Measurements from ENCODE around the gene ZNF521.

The ZNF521 gene

DNA sequence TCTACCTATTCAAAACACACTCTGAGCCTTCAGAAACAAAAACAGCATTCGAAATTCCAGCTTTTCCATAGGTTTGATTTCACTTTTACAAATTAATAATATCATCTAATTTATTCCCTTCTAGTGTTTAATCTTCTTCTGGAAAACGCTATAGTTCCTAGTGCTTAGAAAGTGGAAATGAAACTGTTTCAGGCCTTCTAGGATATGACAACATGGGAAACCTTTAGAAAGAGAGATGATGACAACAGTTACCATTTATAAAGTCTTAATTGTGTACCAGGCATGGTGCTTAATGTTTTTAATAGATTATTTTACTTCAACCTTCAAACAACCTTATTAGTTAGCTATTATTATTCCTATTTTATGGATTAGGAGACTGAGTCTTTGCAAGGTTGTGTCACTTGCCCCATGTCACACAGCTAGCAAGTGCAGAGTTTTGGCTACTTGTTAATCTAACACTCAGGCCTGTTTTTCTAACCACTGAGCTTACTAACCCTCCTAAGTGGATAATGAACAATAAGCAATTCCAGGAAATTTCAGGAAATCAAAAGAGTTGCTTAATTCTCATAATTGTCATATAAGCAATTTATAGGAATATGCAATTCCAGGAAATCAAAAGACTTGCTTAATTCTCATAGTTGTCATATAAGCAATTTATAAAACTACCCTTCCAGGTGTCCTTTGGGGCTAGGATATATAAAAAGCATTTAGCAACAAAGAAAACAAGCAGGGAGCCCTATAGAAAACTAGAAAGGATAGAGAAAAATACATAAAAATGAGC, 206.0 kb downstream of the ZNF521 start:
- DNase-seq (no peak), ATAC-seq (replicated peaks) (no peak)
- no peaks in the 10 kb centered on the region for H3K36me3 Mint-ChIP-seq
- H3K4me1 Mint-ChIP-seq: no peaks in the 10 kb centered on the region
- no peak overlapping the region for H3K4me3 Mint-ChIP-seq
- no peak overlapping the region for H3K27ac Mint-ChIP-seq
- no peaks in the 10 kb centered on the region for H3K9me3 Mint-ChIP-seq
- peaks cover 0 to 2% of the 10 kb centered on the region in 2 donors for H3K27me3 Mint-ChIP-seq

DNA sequence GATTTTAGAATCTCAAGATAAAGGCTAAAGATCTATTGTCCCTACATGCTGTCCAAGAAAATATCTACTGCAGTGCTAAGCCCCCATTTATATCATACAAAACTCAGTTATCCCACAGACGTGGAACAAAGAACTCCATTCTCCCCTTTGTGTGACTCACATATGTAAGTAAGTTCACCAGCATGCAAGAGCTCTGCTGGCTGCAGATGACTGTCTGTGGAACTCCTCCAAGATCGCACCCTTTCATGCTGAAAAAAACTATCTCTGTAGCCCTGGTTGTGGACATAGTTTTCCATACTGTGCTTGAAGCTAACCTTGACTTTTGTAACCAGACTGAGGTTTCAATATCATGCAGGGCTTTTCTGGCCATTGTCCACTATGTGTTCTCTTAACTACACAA, 207.1 kb downstream of the ZNF521 start:
- H3K4me1 Mint-ChIP-seq: no peaks in the 10 kb centered on the region
- H3K27ac Mint-ChIP-seq: no peak overlapping the region
- no peaks in the 10 kb centered on the region for H3K36me3 Mint-ChIP-seq
- H3K9me3 Mint-ChIP-seq: no peaks in the 10 kb centered on the region
- H3K4me3 Mint-ChIP-seq: no peak overlapping the region
- H3K27me3 Mint-ChIP-seq: no peaks in the 10 kb centered on the region
- no peak for DNase-seq
- ATAC-seq (replicated peaks): no peak

DNA sequence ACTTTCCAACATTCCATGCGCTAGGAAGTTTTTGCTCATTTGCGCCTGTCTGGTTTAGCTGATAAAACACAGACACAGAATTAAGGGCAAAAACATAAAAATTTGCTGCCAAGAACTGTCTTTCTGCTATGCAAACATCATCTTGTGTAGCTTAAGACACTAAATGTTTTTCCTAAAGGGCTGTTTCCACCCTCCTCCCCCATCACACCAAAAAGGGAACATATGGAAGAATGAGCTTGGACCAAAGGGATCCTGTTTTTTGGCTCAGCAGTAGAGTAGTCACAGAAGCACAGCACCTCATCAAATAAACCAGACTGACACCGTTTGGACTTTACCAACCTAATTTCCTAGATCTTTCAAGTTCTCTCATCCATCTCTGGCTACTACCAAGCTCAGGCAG, 210.1 kb downstream of the ZNF521 start:
- ATAC-seq (replicated peaks): no peak
- DNase-seq: no peak
- Mint-ChIP-seq H3K36me3 (no peaks in the 10 kb centered on the region), H3K4me1 (no peaks in the 10 kb centered on the region), H3K4me3 (no peak overlapping the region), H3K27ac (no peak overlapping the region), H3K9me3 (no peaks in the 10 kb centered on the region), H3K27me3 (no peaks in the 10 kb centered on the region)

DNA sequence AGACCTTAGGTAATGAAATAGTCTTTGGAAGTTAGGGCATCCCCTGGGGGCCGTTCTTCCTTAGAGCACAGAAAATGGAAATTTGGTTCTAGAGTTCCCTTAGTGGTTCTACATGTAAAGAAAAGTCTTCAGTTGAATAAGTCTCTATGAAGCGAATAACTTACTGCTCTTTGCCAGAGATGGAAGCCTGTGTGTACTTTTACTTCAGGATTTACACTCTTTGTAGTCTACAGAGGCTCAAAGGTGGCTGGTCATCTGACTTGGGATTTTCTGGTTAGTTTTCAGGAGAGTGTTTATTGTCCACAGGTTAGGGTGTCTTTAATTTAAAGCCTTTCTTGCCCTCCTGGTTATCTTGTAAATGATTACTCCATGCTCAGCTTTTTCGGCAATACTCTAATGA, 210.6 kb downstream of the ZNF521 start:
- Mint-ChIP-seq H3K4me3 (no peak overlapping the region), H3K9me3 (no peaks in the 10 kb centered on the region), H3K27me3 (no peaks in the 10 kb centered on the region), H3K36me3 (no peaks in the 10 kb centered on the region), H3K27ac (no peak overlapping the region), H3K4me1 (no peaks in the 10 kb centered on the region)
- no peak for DNase-seq
- ATAC-seq (replicated peaks): no peak

DNA sequence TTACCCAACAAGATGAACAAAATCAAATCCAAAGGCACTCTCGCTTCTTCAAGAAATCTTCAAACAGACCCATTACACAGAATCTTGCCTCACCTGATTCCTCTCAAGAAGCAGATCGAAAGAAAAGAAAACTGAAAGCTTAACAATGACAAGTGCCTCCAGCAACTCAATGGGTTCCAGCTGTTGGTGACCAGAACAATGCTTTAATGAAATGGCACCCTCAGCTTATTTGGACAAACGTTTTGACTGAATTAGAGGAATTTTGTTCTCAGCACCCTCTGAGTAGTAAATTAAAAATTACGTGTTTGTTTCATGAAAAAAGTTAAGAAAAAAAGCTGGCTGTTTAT, 211.0 kb downstream of the ZNF521 start:
- Mint-ChIP-seq H3K4me3 (no peak overlapping the region), H3K9me3 (no peaks in the 10 kb centered on the region), H3K4me1 (no peaks in the 10 kb centered on the region), H3K36me3 (no peaks in the 10 kb centered on the region), H3K27me3 (no peaks in the 10 kb centered on the region), H3K27ac (no peak overlapping the region)
- ATAC-seq (replicated peaks) (no peak), DNase-seq (no peak)

DNA sequence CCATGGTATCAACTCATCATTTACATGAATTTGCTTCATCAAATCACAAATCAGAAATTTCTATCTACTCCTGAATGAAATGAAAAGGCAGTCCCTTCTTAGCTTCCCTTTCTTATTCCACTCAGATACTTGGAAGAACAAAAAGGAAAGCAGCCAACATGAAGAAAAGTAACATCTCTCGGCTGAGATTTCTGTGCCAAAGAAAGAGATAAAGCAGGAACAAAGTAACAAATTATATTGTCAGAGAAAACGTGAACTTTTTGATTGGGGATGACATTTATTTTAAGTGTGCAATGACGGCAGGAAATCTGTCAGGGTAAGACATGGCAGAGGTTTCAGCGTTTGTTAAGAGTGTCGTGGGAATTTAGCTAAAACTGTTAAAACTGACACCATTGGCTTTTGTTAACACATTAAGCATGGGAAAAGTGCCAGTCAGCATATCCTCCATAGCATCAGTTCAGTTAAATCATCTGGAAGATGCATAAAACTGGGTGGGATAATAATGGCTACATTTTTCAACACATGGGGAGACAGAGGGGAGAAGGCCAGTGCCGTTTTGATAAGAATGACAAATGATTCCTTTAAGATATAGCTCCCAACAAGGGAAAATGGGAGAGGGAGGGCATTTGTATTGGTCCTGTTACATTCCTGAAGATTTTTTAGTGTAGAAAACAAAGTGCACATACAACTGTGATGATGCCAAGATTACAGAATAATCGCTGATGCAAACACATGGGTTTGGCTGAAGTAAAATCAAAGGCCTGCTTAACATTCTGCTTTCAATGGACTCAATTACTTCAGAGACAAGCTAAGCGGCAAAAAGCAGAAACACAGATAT, 211.6 kb downstream of the ZNF521 start:
- H3K27ac Mint-ChIP-seq: no peak overlapping the region
- ATAC-seq (replicated peaks): no peak
- no peak overlapping the region for H3K4me3 Mint-ChIP-seq
- no peaks in the 10 kb centered on the region for H3K27me3 Mint-ChIP-seq
- no peak for DNase-seq
- H3K9me3 Mint-ChIP-seq: no peaks in the 10 kb centered on the region
- H3K4me1 Mint-ChIP-seq: no peaks in the 10 kb centered on the region
- H3K36me3 Mint-ChIP-seq: no peaks in the 10 kb centered on the region

DNA sequence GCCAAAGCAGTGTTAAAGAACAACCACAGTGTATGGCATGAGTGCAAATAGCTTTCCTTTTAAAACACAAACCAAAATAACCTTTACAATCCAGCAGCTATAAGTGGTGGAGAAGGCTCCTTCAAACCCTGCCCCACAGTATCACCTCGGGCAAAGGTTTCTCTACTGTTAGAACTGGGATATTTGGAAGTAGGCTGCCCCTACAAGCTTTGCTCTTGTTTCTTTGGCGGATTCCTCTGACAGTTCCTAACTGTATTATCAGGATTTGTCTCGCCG, 214.8 kb downstream of the ZNF521 start:
- no peaks in the 10 kb centered on the region for H3K36me3 Mint-ChIP-seq
- H3K4me1 Mint-ChIP-seq: no peaks in the 10 kb centered on the region

DNA sequence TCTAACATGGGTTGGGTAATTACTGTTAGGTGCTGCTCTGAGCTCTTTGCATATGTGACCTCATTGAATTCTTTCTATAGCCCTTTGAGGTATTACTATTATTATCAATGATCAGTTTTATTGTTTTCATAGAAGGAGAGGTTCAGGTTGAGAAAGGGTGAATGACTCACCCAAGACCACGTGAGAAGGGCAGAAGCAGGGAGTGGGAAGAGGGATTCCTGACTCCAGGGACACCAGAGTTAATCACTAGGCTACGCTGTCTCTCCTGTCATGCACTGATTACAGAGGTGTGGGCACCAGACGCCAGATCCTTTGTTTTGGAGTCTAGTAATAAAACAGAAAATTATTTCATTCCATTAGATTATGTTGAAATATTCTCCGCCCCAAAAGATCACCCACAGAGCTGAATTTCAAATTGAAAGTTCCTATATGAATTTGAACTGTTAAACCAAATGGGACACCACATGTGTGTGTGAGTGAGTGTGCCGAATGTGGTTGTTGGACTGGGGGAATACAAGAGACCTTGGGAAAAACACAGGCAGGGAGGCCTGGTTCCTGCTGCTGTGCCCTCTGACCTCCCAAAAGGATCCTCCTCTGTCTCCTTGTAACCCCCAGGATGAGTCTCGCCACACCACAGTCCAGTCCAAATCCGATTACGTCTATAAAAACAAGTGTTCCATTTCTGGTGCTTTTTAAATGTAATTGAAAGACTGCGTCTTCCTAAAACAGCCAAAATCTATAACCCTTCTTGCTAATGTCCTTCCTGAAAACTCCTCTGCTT, 215.4 kb downstream of the ZNF521 start:
- H3K4me3 Mint-ChIP-seq: no peak overlapping the region
- DNase-seq (no peak), ATAC-seq (replicated peaks) (no peak)
- no peaks in the 10 kb centered on the region for H3K27me3 Mint-ChIP-seq
- no peak overlapping the region for H3K27ac Mint-ChIP-seq
- H3K4me1 Mint-ChIP-seq: no peaks in the 10 kb centered on the region
- no peaks in the 10 kb centered on the region for H3K9me3 Mint-ChIP-seq
- no peaks in the 10 kb centered on the region for H3K36me3 Mint-ChIP-seq

More for the DNA sequence above, 214.8 kb downstream of the ZNF521 start:
- Mint-ChIP-seq H3K27me3 (no peaks in the 10 kb centered on the region), H3K4me3 (no peak overlapping the region), H3K27ac (no peak overlapping the region), H3K9me3 (no peaks in the 10 kb centered on the region)
- ATAC-seq (replicated peaks): no peak
- DNase-seq: no peak

DNA sequence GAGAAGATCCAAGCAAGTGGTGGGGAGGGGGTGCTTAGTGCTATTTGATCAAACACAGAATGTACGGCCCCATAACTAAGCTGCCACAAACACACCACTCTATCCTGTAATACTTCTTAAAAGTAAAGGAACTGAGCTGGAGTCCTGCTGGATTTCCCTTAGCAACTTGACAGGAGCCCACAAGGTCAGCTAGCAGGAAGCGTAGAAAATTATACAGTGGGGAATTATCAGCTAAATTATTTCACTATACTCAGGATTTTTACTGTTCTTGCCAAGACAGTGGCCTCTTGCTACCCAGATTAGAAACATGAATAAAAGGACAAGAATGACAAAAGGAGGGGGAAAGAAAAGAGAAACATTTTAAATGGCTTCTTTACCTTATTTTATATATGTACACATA, 217.1 kb downstream of the ZNF521 start:
- Mint-ChIP-seq H3K4me1 (no peaks in the 10 kb centered on the region), H3K9me3 (no peaks in the 10 kb centered on the region), H3K36me3 (no peaks in the 10 kb centered on the region), H3K27ac (no peak overlapping the region), H3K4me3 (no peak overlapping the region), H3K27me3 (no peaks in the 10 kb centered on the region)
- DNase-seq: no peak
- no peak for ATAC-seq (replicated peaks)

DNA sequence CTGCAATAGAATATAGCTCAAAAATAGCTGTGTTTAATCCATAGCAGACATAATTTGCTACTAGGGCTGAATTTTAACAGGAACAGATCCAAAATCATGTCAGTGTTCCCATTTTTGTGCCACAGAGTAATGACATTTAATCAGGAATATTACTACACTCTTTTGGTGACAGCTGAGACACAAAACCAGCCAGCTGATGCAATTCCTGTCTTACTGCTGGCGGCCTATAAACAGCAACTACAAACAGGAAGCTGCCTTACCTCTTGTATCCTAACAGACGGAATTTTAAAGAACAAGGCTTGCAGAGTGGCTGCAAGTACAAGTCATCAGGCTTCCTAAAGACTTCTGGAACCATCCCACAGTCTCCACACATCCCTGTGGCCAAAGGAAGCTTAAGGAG, 218.1 kb downstream of the ZNF521 start:
- Mint-ChIP-seq H3K4me1 (no peaks in the 10 kb centered on the region), H3K9me3 (no peaks in the 10 kb centered on the region), H3K4me3 (no peak overlapping the region), H3K36me3 (no peaks in the 10 kb centered on the region), H3K27ac (no peak overlapping the region), H3K27me3 (no peaks in the 10 kb centered on the region)
- no peak for ATAC-seq (replicated peaks)
- DNase-seq: no peak

DNA sequence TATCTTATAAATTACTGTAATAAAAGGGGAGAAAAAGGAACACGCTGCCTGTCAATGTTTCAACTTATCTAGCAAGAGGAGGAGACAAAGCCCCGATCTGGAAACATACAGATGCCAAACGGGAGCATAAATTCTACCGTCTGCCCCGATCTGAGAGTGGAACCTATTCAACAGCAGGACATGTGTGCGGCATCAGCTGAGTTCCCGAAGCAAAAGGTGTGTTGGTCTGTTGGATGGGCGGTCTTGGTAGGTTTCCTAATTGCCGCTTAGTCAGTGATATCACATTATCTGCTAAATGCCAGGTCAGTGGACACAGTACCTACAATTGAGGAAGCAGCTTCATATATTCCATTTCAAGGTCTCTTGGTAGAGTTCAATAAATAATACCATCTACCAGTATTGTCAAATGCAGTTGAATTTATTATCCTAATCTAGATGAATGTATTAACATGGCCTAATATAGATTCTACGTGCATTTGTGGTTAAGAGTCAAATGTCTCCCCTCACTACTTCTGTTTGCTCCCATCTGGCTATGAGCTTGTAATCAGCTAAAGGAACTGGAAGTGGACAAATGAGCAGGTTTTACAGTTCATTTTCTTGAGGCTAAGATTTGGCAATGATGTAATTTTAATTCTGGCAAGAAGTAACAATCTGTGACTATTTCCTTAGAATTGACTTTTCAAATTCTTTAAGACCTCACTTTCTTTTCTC, 219.0 kb downstream of the ZNF521 start:
- Mint-ChIP-seq H3K4me3 (no peak overlapping the region), H3K36me3 (no peaks in the 10 kb centered on the region), H3K9me3 (no peaks in the 10 kb centered on the region), H3K27me3 (no peaks in the 10 kb centered on the region), H3K27ac (no peak overlapping the region), H3K4me1 (no peaks in the 10 kb centered on the region)
- DNase-seq: no peak
- no peak for ATAC-seq (replicated peaks)

DNA sequence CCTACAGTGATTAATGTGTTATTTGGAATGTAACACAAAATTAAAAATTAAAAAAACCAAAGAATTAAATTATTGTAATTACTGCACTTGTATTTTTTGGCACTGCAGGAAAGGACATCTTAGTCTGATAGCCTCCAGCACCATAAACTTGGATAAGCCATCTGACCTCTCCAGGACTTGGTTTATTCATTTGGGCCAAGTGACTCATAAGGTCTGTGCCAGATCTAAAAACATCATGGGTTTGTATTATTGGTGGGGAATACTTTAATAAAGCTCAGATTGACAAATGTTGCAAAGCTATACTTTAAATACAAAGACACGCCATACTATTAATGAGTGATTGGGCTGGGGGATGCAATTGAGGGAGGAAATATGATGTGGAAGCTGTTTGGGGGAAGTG, 225.2 kb downstream of the ZNF521 start:
- DNase-seq (no peak), ATAC-seq (replicated peaks) (no peak)
- H3K9me3 Mint-ChIP-seq: no peaks in the 10 kb centered on the region
- no peak overlapping the region for H3K4me3 Mint-ChIP-seq
- H3K36me3 Mint-ChIP-seq: no peaks in the 10 kb centered on the region
- H3K4me1 Mint-ChIP-seq: no peaks in the 10 kb centered on the region
- no peak overlapping the region for H3K27ac Mint-ChIP-seq
- peaks cover 0 to 4% of the 10 kb centered on the region in 2 donors for H3K27me3 Mint-ChIP-seq

DNA sequence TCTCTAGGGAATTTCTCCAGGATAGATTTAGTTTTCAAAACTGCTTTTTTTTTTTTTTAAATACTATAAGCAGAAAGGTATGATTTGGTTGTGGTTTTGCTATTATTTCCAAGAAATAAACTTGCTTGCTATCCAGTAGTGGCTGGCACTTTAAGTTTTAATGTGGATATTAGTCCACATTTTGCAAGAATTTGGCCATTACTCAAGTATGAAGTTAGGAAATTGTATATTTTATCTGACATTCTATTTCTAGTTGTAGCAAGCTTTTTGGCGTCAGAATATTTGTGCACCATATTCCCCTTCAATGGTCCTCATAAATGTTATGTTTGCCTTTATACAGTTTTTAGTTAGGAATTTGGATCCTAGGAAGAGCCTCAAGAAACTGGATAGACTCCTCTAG, 226.3 kb downstream of the ZNF521 start:
- H3K36me3 Mint-ChIP-seq: no peaks in the 10 kb centered on the region
- ATAC-seq (replicated peaks) (no peak), DNase-seq (no peak)
- H3K27me3 Mint-ChIP-seq: peaks cover 0 to 4% of the 10 kb centered on the region in 2 donors
- peaks cover 0 to 5% of the 10 kb centered on the region in 2 donors for H3K4me1 Mint-ChIP-seq
- H3K4me3 Mint-ChIP-seq: no peak overlapping the region
- peaks cover 0 to 2% of the 10 kb centered on the region in 2 donors for H3K9me3 Mint-ChIP-seq
- no peak overlapping the region for H3K27ac Mint-ChIP-seq

DNA sequence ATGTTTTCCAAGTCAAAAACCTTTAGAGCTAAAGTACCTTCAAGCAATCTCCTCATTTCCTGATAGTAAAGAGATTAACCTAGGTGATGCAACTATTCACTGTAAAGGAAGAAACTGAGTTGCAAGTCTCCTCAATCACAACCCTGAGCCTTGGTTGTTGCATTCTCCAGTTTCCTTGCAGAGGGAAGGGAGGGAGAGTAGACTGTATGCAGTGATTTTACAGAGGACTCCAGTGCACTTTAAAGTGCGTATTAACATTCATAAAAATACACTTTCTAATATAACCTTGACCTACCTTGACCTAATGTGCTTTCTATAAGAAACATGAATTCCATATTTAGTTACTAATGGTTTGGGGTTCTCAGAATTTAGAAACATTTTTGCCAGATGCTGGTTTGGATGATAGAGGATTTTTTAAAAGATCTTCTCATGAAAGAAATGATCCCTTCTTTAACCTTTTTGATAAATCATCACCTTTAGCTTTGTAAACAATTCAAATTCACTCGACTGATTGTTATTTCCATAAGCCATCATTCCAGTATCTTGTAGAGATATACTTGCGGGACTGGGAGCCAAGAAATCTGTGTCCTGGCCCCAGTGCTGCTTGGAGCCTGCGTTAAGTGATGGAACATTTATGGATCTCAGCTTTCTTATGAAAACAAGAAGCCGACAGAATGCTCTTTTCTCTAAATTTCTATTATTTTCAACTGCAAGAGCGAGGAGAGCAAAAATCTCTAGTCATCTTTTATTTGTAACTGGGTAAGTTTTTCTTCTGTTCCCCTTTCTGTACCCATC, 228.3 kb downstream of the ZNF521 start:
- Mint-ChIP-seq H3K4me1 (peaks cover 0 to 5% of the 10 kb centered on the region in 2 donors), H3K27ac (no peak overlapping the region), H3K4me3 (no peak overlapping the region), H3K9me3 (peaks cover 0 to 2% of the 10 kb centered on the region in 2 donors), H3K27me3 (peaks cover 0 to 4% of the 10 kb centered on the region in 2 donors), H3K36me3 (no peaks in the 10 kb centered on the region)
- ATAC-seq (replicated peaks): no peak
- DNase-seq: no peak
